MCF 10A (cell line): ENCODE measurements around the gene TLCD1. TPM values are rescaled to one million over a fixed set of nuclear protein-coding genes. Genes with fewer than 3 reads are reported as not detected.

ENCODE experiments used
- BruUV-seq: library from RNA; stranded (reverse); fragments of 400-500 nt; replicated peaks from 2 replicates; lab custom pipeline; 2021; lab: Mats Ljungman, UMichigan
- CTCF ChIA-PET: fragments of 300-600 bp; sonication (Branson Sonifier 250); formaldehyde crosslinking; extraction: SDS; loops from one replicate; lab custom pipeline; 2021; ENCODE audit warnings: antibody characterized with exemption, inconsistent platforms; lab: Yijun Ruan, JAX
- POLR2A ChIA-PET: fragments of 300-600, 350-650 bp; sonication (Branson Sonifier 250); formaldehyde crosslinking; extraction: SDS; loops from one replicate; lab custom pipeline; 2020; ENCODE audit warnings: antibody characterized with exemption, inconsistent platforms; lab: Yijun Ruan, JAX
- DNase-seq: peaks from one replicate; pipeline ENCODE4 v3.0.0-alpha.2; 2018; ENCODE audit not compliant: unreplicated experiment
- H3K27ac Mint-ChIP-seq: one replicate; pipeline ENCODE4 v1.8.0; 2022; ENCODE audit warnings: mild to moderate bottlenecking, low read depth, mixed read lengths; ENCODE audit not compliant: unreplicated experiment
- H3K27me3 Mint-ChIP-seq: one replicate; pipeline ENCODE4 v1.8.0; 2022; ENCODE audit warnings: mixed read lengths; ENCODE audit not compliant: insufficient read depth, unreplicated experiment
- H3K36me3 Mint-ChIP-seq: one replicate; pipeline ENCODE4 v1.8.0; 2022; ENCODE audit warnings: mild to moderate bottlenecking, moderate library complexity, mixed read lengths; ENCODE audit not compliant: insufficient read depth, unreplicated experiment
- H3K4me1 Mint-ChIP-seq: one replicate; pipeline ENCODE4 v1.8.0; 2022; ENCODE audit warnings: mixed read lengths; ENCODE audit not compliant: insufficient read depth, unreplicated experiment
- H3K4me3 Mint-ChIP-seq: one replicate; pipeline ENCODE4 v1.8.0; 2022; ENCODE audit warnings: mild to moderate bottlenecking, moderate library complexity, mixed read lengths; ENCODE audit not compliant: unreplicated experiment
- H3K9me3 Mint-ChIP-seq: one replicate; pipeline ENCODE4 v1.8.0; 2022; ENCODE audit warnings: mixed read lengths; ENCODE audit not compliant: unreplicated experiment
- CTCF ChIP-seq: fragments of 200-600 bp; IDR thresholded peaks from one replicate; pipeline ENCODE4 v1.8.0; 2022; ENCODE audit warnings: antibody characterized with exemption, mild to moderate bottlenecking; ENCODE audit not compliant: unreplicated experiment
- intact Hi-C: fragments of 100-400 bp; cut with micrococcal nuclease; formaldehyde crosslinking; loops from 2 replicates; pipeline ENCODE4 v1.14.1; 2022
- total RNA-seq: library from RNA; stranded (reverse); gene quantifications from 2 replicates; pipeline ENCODE4 v1.2.3, GENCODE V29; 2022

Gene TLCD1
- total RNA-seq, 1 experiment from 2014 or later = 18.7 TPM

GRCh38 chr17:28743243-28744103 lies 17.4 kb upstream of the TLCD1 start, which contains the start of gene TRAF4:
TRAF4 (plus strand) TSS chr17:28744011; CDS start chr17:28744113, 102 bp downstream.
- ChIA-PET CTCF (interaction anchor here (1.0 to 15.1 kb wide), 2 partner anchors 18 to 159 kb away, joined by 5 to 365 read pairs; partner anchors contain the start of genes DHRS13, NEK8 and TLCD1), POLR2A (interaction anchor here (0.9 to 17.3 kb wide), 16 partner anchors 9 to 208 kb away, joined by 3 to 1135 read pairs (median 8); partner anchors contain the start of genes BLTP2, DHRS13, FAM222B and FLOT2)
- intact Hi-C loops = loop anchor here (1.0 kb wide), 1 partner anchor 14 kb away; no protein-coding TSS in a partner anchor
- peaks cover 13% of the 10 kb centered on the region for H3K4me1 Mint-ChIP-seq
- H3K4me3 Mint-ChIP-seq = peak within 1 kb of the TSS; percentile 91
- no peaks in the 10 kb centered on the region for H3K9me3 Mint-ChIP-seq
- H3K27ac Mint-ChIP-seq = peak within 1 kb of the TSS; percentile 93
- no peaks in the 10 kb centered on the region for H3K27me3 Mint-ChIP-seq
- TF ChIP-seq CTCF = no peak
- DNase-seq = peak; percentile 85
- peaks cover 39% of the 10 kb centered on the region for H3K36me3 Mint-ChIP-seq
- BruUV-seq = no TSS peak

- no peaks in the 10 kb centered on the region for H3K9me3 Mint-ChIP-seq
- H3K27me3 Mint-ChIP-seq = no peaks in the 10 kb centered on the region
- H3K36me3 Mint-ChIP-seq = peaks cover 21% of the 10 kb centered on the region
- CTCF ChIA-PET = interaction anchor here (0.6 to 15.1 kb wide), 4 partner anchors 9 to 553 kb away, joined by 3 to 365 read pairs (median 3); partner anchors contain the start of genes NEK8 and TLCD1
- peaks cover 13% of the 10 kb centered on the region for H3K4me1 Mint-ChIP-seq
- TF ChIP-seq CTCF = no peak
- intact Hi-C loops = no loop called here
- peak overlapping the region; percentile 93 for H3K27ac Mint-ChIP-seq
- H3K4me3 Mint-ChIP-seq = peak overlapping the region; percentile 91
- BruUV-seq = no TSS peak
- POLR2A ChIA-PET = interaction anchor here (2.0 to 17.3 kb wide), 2 partner anchors 15 to 69 kb away, joined by 18 to 1135 read pairs; partner anchors contain the start of genes NEK8, RPL23A and TLCD1
- DNase-seq = no peak
Measured at GRCh38 chr17:28741358-28742349, 15.6 kb upstream of the TLCD1 start.

GRCh38 chr17:28740406-28741357 lies 14.6 kb upstream of the TLCD1 start:
- intact Hi-C loops = no loop called here
- Mint-ChIP-seq H3K36me3 (peaks cover 11% of the 10 kb centered on the region), H3K4me3 (no peak overlapping the region), H3K4me1 (peaks cover 6% of the 10 kb centered on the region), H3K9me3 (no peaks in the 10 kb centered on the region), H3K27ac (no peak overlapping the region), H3K27me3 (no peaks in the 10 kb centered on the region)
- ChIA-PET CTCF (interaction anchor here (0.7 to 15.1 kb wide), 4 partner anchors 9 to 15 kb away, joined by 3 to 365 read pairs (median 3); partner anchors contain the start of genes NEK8 and TLCD1), POLR2A (interaction anchor here (17.3 kb wide), 1 partner anchor 14 kb away, joined by 1135 read pairs; the partner anchor contains the start of genes NEK8, RPL23A and TLCD1)
- BruUV-seq = no TSS peak
- TF ChIP-seq CTCF = no peak
- no peak for DNase-seq
